ENCODE data around the gene MPL. TPM values are rescaled to one million over a fixed set of nuclear protein-coding genes. Genes with fewer than 3 reads are reported as not detected.

Gene MPL
- total and polyA plus RNA-seq, 2 of the 13 experiments (the other 11 are each of a cell fraction or from before 2014, with no cell fraction given), result not detected

DNA sequence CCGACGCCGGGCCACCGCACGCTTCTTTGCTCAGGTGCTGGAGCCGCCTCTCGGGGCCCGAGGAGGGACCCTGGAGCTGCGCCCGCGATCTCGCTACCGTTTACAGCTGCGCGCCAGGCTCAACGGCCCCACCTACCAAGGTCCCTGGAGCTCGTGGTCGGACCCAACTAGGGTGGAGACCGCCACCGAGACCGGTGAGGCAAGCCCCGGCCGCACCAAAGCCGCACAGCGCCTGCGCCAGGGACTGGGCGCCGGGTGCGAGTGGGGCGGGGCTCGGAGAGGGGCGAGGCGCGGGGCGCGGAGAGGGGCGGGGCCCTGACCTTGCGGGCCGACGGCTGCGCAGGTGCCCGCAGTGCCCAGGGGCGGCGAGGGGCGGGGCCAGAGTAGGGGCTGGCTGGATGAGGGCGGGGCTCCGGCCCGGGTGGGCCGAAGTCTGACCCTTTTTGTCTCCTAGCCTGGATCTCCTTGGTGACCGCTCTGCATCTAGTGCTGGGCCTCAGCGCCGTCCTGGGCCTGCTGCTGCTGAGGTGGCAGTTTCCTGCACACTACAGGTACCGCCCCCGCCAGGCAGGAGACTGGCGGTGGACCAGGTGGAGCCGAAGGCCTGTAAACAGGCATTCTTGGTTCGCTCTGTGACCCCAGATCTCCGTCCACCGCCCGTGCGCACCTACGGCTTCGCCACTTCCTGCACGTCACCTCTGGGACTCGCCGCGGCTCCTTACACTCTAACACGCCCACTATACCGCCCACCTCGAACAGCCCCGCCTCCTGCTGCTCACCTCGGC, 11.4 kb downstream of the MPL start (continued):
- TF ChIP-seq MIER3 (CRISPR knock-in tag; IDR thresholded peaks at IDR 0.05; ENCODE audit: borderline replicate concordance), result no peak; the same call in 1 of the 2 replicates
- no peak for TF ChIP-seq PAF1 (CRISPR knock-in tag; IDR thresholded peaks at IDR 0.05)
- TF ChIP-seq NCOA5 (CRISPR knock-in tag; IDR thresholded peaks at IDR 0.05), result no peak
- peak; percentile 39; the same call in 1 of the 2 replicates for TF ChIP-seq HNRNPL (IDR thresholded peaks at IDR 0.05; ENCODE audit: low read depth, low read length)
- TF ChIP-seq, protein P1, sequence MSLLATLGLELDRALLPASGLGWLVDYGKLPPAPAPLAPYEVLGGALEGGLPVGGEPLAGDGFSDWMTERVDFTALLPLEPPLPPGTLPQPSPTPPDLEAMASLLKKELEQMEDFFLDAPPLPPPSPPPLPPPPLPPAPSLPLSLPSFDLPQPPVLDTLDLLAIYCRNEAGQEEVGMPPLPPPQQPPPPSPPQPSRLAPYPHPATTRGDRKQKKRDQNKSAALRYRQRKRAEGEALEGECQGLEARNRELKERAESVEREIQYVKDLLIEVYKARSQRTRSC (CRISPR knock-in tag; IDR thresholded peaks at IDR 0.05; ENCODE audit: low read depth), result no peak
- TF ChIP-seq MIXL1 (CRISPR knock-in tag; IDR thresholded peaks at IDR 0.05), result no peak
- TF ChIP-seq ZFP36L1 (CRISPR knock-in tag; IDR thresholded peaks at IDR 0.05), result peak; percentile 89; the same call in 1 of the 2 replicates
- 0 out of 2 replicates have a peak, but pooled peaks have one; percentile 10 for TF ChIP-seq KDM3A (CRISPR knock-in tag; IDR thresholded peaks at IDR 0.05; ENCODE audit: low read depth)
- TF ChIP-seq TMF1 (CRISPR knock-in tag; IDR thresholded peaks at IDR 0.05; ENCODE audit: low read depth), result no peak
- no peak for TF ChIP-seq ZFAT (CRISPR knock-in tag; conservative IDR thresholded peaks at IDR 0.05)
- no peak for TF ChIP-seq U2AF1 (optimal IDR thresholded peaks at IDR 0.05; ENCODE audit: low read depth, low read length)
- TF ChIP-seq ZNF761 (CRISPR knock-in tag; conservative IDR thresholded peaks at IDR 0.05), result peak; percentile 93
- TF ChIP-seq ZNF274 (CRISPR knock-in tag; IDR thresholded peaks at IDR 0.05), result 0 out of 2 replicates have a peak, but pooled peaks have one; percentile 47
- no peak for TF ChIP-seq CBX2 (IDR thresholded peaks at IDR 0.05; ENCODE audit: low read depth, low read length)
- TF ChIP-seq CBX2 (CRISPR knock-in tag; IDR thresholded peaks at IDR 0.05; ENCODE audit: low read depth), result no peak
- TF ChIP-seq ZC3H4 (CRISPR knock-in tag; IDR thresholded peaks at IDR 0.05; ENCODE audit: borderline replicate concordance), result no peak
- no peak for TF ChIP-seq JUND (CRISPR knock-in tag; IDR thresholded peaks at IDR 0.05)
- TF ChIP-seq ARID2 (CRISPR knock-in tag; IDR thresholded peaks at IDR 0.05; ENCODE audit: borderline replicate concordance), result 0 out of 2 replicates have a peak, but pooled peaks have one; percentile 27
- no peak; the same call in 1 of the 2 replicates for TF ChIP-seq NFYC (CRISPR knock-in tag; IDR thresholded peaks at IDR 0.05)
- TF ChIP-seq ZBTB10 (CRISPR knock-in tag; IDR thresholded peaks at IDR 0.05; ENCODE audit: borderline replicate concordance), result peak; percentile 55; the same call in 1 of the 2 replicates
- no peak for TF ChIP-seq AGO1 (IDR thresholded peaks at IDR 0.05; ENCODE audit: low read depth, low read length, poor library complexity, severe bottlenecking)
- TF ChIP-seq RELA (CRISPR knock-in tag; IDR thresholded peaks at IDR 0.05), result peak; percentile 29; the same call in 1 of the 2 replicates
- TF ChIP-seq SUZ12 (IDR thresholded peaks at IDR 0.05; ENCODE audit: low read depth, low read length), result no peak
- no peak for TF ChIP-seq JUN (CRISPR knock-in tag; IDR thresholded peaks at IDR 0.05)

Measured in HepG2 (cell line).